GM12892 (cell line): ENCODE measurements around the gene BCAR1.

ENCODE experiments used
- POLR2A ChIP-seq: IDR thresholded peaks from 2 replicates; pipeline ENCODE4 v1.6.1; 2011; ENCODE audit warnings: low read depth, low read length, control low read depth
- POLR2AphosphoS5 ChIP-seq: IDR thresholded peaks from 2 replicates; pipeline ENCODE4 v1.6.1; 2011; ENCODE audit warnings: low read depth, low read length, control low read depth
- TAF1 ChIP-seq: IDR thresholded peaks from 2 replicates; pipeline ENCODE4 v1.6.1; 2011; ENCODE audit warnings: low read depth, mild to moderate bottlenecking, control low read depth, low read length, borderline replicate concordance

DNA sequence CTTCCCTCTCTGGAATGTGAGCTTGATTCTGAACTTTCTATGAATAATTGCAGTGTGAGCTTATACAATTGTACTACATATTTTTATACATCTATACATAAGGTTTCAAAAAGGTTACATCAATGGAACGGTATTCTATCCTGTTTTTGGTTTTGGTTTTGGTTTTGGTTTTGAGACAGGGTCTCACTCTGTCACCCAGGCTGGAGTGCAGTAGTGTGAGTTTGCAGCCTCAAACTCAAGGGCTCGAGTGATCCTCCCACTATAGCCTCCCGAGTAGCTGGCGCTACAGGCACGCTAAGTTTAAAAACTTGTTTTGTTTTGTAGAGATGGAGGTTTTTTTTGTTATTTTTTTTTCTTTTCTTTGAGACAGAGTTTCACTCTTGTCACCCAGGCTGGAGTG lies 31.6 kb downstream of the BCAR1 start:
- TF ChIP-seq POLR2A (no peak), TAF1 (no peak), POLR2AphosphoS5 (no peak)
